PC-9 (cell line): ENCODE measurements around the gene THOC2. TPM values are rescaled to one million over a fixed set of nuclear protein-coding genes. Genes with fewer than 3 reads are reported as not detected.

ENCODE experiments used
- BruUV-seq: library from RNA; stranded (reverse); fragments of 400-500 nt; replicated peaks from 2 replicates; lab custom pipeline; 2021; lab: Mats Ljungman, UMichigan
- CTCF ChIA-PET: fragments of 300-600 bp; sonication (Branson Sonifier 250); formaldehyde crosslinking; loops from one replicate; lab custom pipeline; 2022; ENCODE audit warnings: antibody characterized with exemption; lab: Charles Lee
- POLR2A ChIA-PET: fragments of 300-600 bp; sonication (Branson Sonifier 250); formaldehyde crosslinking; loops from one replicate; lab custom pipeline; 2022; ENCODE audit warnings: antibody characterized with exemption; ENCODE audit not compliant: unreplicated experiment; lab: Charles Lee
- DNase-seq, 2 experiments: peaks; one replicate each; pipeline versions ENCODE4 v3.0.0 to v3.0.0-alpha.2; 2015 to 2022; ENCODE audit warnings: mixed read lengths in 1 of 2
- H2AFZ ChIP-seq: fragments of 200-600 bp; sonication (generic); 2 replicates; pipeline ENCODE4 v1.8.1; 2017; ENCODE audit warnings: antibody characterized with exemption
- H3F3A ChIP-seq: fragments of 200-600 bp; sonication (generic); 2 replicates; pipeline ENCODE4 v1.8.1; 2017; ENCODE audit warnings: antibody characterized with exemption, mild to moderate bottlenecking, low read depth; ENCODE audit not compliant: insufficient read depth
- H3K27ac ChIP-seq: fragments of 200-600 bp; sonication (generic); 2 replicates; pipeline ENCODE4 v1.6.1; 2016; ENCODE audit warnings: mixed run types
- H3K27me3 ChIP-seq: fragments of 200-600 bp; sonication (generic); 2 replicates; pipeline ENCODE4 v1.6.1; 2016; ENCODE audit warnings: low read depth, mixed run types; ENCODE audit not compliant: insufficient read depth
- H3K36me3 ChIP-seq: fragments of 200-600 bp; sonication (generic); 2 replicates; pipeline ENCODE4 v1.6.1; 2016; ENCODE audit warnings: low read depth, mixed run types
- H3K4me1 ChIP-seq: fragments of 200-600 bp; sonication (generic); replicated peaks from 2 replicates; pipeline ENCODE4 v1.6.1; 2016; ENCODE audit warnings: mixed run types; ENCODE audit not compliant: insufficient read depth
- H3K4me2 ChIP-seq: fragments of 200-600 bp; sonication (generic); 2 replicates; pipeline ENCODE4 v1.6.1; 2017; ENCODE audit warnings: mixed run types
- H3K4me3 ChIP-seq: fragments of 200-600 bp; sonication (generic); 2 replicates; pipeline ENCODE4 v1.6.1; 2016; ENCODE audit warnings: mixed run types
- H3K79me2 ChIP-seq: fragments of 200-600 bp; sonication (generic); 2 replicates; pipeline ENCODE4 v1.6.1; 2017; ENCODE audit warnings: low read depth, mixed run types
- H3K9me2 ChIP-seq: fragments of 200-600 bp; sonication (generic); 2 replicates; pipeline ENCODE4 v1.8.1; 2017; ENCODE audit warnings: mild to moderate bottlenecking; ENCODE audit not compliant: insufficient read depth
- H3K9me3 ChIP-seq: fragments of 200-600 bp; sonication (generic); 2 replicates; pipeline ENCODE4 v1.8.1; 2016; ENCODE audit warnings: low read depth; ENCODE audit not compliant: insufficient read depth
- H4K20me1 ChIP-seq: fragments of 200-600 bp; sonication (generic); 2 replicates; pipeline ENCODE4 v1.8.1; 2017; ENCODE audit not compliant: insufficient read depth
- CTCF ChIP-seq: fragments of 200-600 bp; sonication (generic); conservative IDR thresholded peaks from 2 replicates; pipeline ENCODE4 v1.6.1; 2017; ENCODE audit warnings: mixed run types, antibody characterized with exemption, mild to moderate bottlenecking, moderate library complexity
- EZH2 ChIP-seq: fragments of 200-600 bp; sonication (generic); IDR thresholded peaks from 2 replicates; pipeline ENCODE4 v1.8.0; 2017; ENCODE audit warnings: antibody characterized with exemption, low read depth
- intact Hi-C: fragments of 100-400 bp; cut with micrococcal nuclease; formaldehyde crosslinking; loops from one replicate; pipeline ENCODE4 v1.10.0; 2022; ENCODE audit not compliant: unreplicated experiment
- total RNA-seq: library from RNA; stranded (reverse); gene quantifications from 2 replicates; pipeline ENCODE4 v1.2.3, GENCODE V29; 2021

The THOC2 gene
- total RNA-seq, 1 experiment from 2014 or later: 158 TPM

GRCh38 chrX:123561439-123562215, 171.2 kb downstream of the THOC2 start:
- POLR2A ChIA-PET: interaction anchor here (0.6 kb wide), 1 partner anchor 55 kb away, joined by 9 read pairs; no protein-coding TSS in a partner anchor
- no TSS peak for BruUV-seq

GRCh38 chrX:123550829-123551228, 182.0 kb downstream of the THOC2 start:
- no peak for DNase-seq
- Histone ChIP-seq H3K9me3 (no peaks in the 10 kb centered on the region), H3K36me3 (no peaks in the 10 kb centered on the region), H4K20me1 (no peaks in the 10 kb centered on the region), H3K27me3 (no peaks in the 10 kb centered on the region), H2AFZ (no peak overlapping the region), H3K79me2 (no peaks in the 10 kb centered on the region), H3K4me2 (no peak overlapping the region), H3F3A (no peaks in the 10 kb centered on the region), H3K4me3 (no peak overlapping the region), H3K4me1 (no peaks in the 10 kb centered on the region), H3K27ac (no peak overlapping the region), H3K9me2 (0 out of 2 replicates have a peak, but pooled peaks cover 7% of the 10 kb centered on the region)
- CTCF ChIA-PET: no interaction called here
- TF ChIP-seq EZH2: no peak
- TF ChIP-seq CTCF: no peak
- BruUV-seq: no TSS peak
- POLR2A ChIA-PET: no interaction called here
- intact Hi-C loops: no loop called here

More at GRCh38 chrX:123561439-123562215, 171.2 kb downstream of the THOC2 start:
- Histone ChIP-seq H3K4me3 (no peak overlapping the region), H4K20me1 (no peaks in the 10 kb centered on the region), H2AFZ (no peak overlapping the region), H3K79me2 (no peaks in the 10 kb centered on the region), H3K4me2 (no peak overlapping the region), H3K36me3 (no peaks in the 10 kb centered on the region), H3K9me2 (no peaks in the 10 kb centered on the region), H3F3A (no peaks in the 10 kb centered on the region), H3K4me1 (no peaks in the 10 kb centered on the region), H3K27ac (no peak overlapping the region), H3K9me3 (no peaks in the 10 kb centered on the region), H3K27me3 (no peaks in the 10 kb centered on the region)
- TF ChIP-seq EZH2 (no peak), CTCF (no peak)
- intact Hi-C loops: no loop called here
- CTCF ChIA-PET: no interaction called here
- DNase-seq: no peak

Other genes with a start within 250 kb of the THOC2 start
- 47.7 and 59.5 TPM in 2 replicates for gene XIAP, start 127.0 kb upstream of the THOC2 start, total RNA-seq
- 102 and 108 TPM in 2 replicates for gene STAG2, start 228.7 kb upstream of the THOC2 start, total RNA-seq